PC-3 (cell line): ENCODE measurements around the gene FLNB. TPM values are rescaled to one million over a fixed set of nuclear protein-coding genes. Genes with fewer than 3 reads are reported as not detected.
A peak's percentile ranks its signal among the peaks of the same experiment; 100 is the strongest.

Source experiments
- ATAC-seq: fragments of 200-7000 bp; cut with Tn5 transposase; 2 replicates; pipeline ENCODE4 v1.9.1; 2020; ENCODE audit warnings: mild to moderate bottlenecking, moderate library complexity
- BruUV-seq: library from RNA; stranded (reverse); fragments of 400-500 nt; replicated peaks from 2 replicates; lab custom pipeline; 2021; lab: Mats Ljungman, UMichigan
- CTCF ChIA-PET: fragments of 300-600 bp; sonication (Branson Sonifier 250); formaldehyde crosslinking; loops from one replicate; lab custom pipeline; 2022; ENCODE audit warnings: antibody characterized with exemption; lab: Charles Lee
- POLR2A ChIA-PET: fragments of 300-600 bp; sonication (Branson Sonifier 250); formaldehyde crosslinking; loops from one replicate; lab custom pipeline; 2022; ENCODE audit warnings: antibody characterized with exemption; ENCODE audit not compliant: unreplicated experiment; lab: Charles Lee
- DNase-seq: peaks from one replicate; pipeline ENCODE4 v3.0.0-alpha.2; 2015
- H2AFZ ChIP-seq: fragments of 300-600 bp; sonication (generic); 2 replicates; pipeline ENCODE4 v1.6.0; 2016; ENCODE audit warnings: antibody characterized with exemption, low read length
- H3F3A ChIP-seq: fragments of 300-600 bp; sonication (generic); one replicate; pipeline ENCODE4 v1.6.0; 2017; ENCODE audit warnings: antibody characterized with exemption, low read length, control low read depth, mild to moderate bottlenecking; ENCODE audit not compliant: unreplicated experiment
- H3K27ac ChIP-seq: fragments of 300-600 bp; sonication (generic); 2 replicates; pipeline ENCODE4 v1.5.1; 2016; ENCODE audit warnings: mild to moderate bottlenecking, low read length
- H3K27me3 ChIP-seq: fragments of 300-600 bp; sonication (generic); 2 replicates; pipeline ENCODE4 v1.6.1; 2016; ENCODE audit warnings: low read length, mixed read lengths
- H3K36me3 ChIP-seq: fragments of 300-600 bp; sonication (generic); 2 replicates; pipeline ENCODE4 v1.6.1; 2016; ENCODE audit warnings: low read depth, mixed run types, low read length, mixed read lengths
- H3K4me1 ChIP-seq: fragments of 300-600 bp; sonication (generic); 2 replicates; pipeline ENCODE4 v1.5.1; 2016; ENCODE audit warnings: low read length; ENCODE audit not compliant: insufficient read depth
- H3K4me2 ChIP-seq: fragments of 300-600 bp; sonication (generic); 2 replicates; pipeline ENCODE4 v1.6.0; 2016; ENCODE audit warnings: low read length
- H3K4me3 ChIP-seq: fragments of 300-600 bp; sonication (generic); 2 replicates; pipeline ENCODE4 v1.5.1; 2016; ENCODE audit warnings: mild to moderate bottlenecking, low read length, mixed read lengths
- H3K79me2 ChIP-seq: fragments of 300-600 bp; sonication (generic); 2 replicates; pipeline ENCODE4 v1.6.1; 2017; ENCODE audit warnings: low read length, mixed read lengths
- H3K9ac ChIP-seq: fragments of 300-600 bp; sonication (generic); 2 replicates; pipeline ENCODE4 v1.6.0; 2016; ENCODE audit warnings: mild to moderate bottlenecking, low read length
- H3K9me2 ChIP-seq: fragments of 300-600 bp; sonication (generic); replicated peaks from 2 replicates; pipeline ENCODE4 v1.6.1; 2016; ENCODE audit warnings: mixed run types, low read length, mixed read lengths
- H3K9me3 ChIP-seq: fragments of 300-600 bp; sonication (generic); 2 replicates; pipeline ENCODE4 v1.6.1; 2016; ENCODE audit warnings: low read length, mixed read lengths
- H4K20me1 ChIP-seq: fragments of 300-600 bp; sonication (generic); 2 replicates; pipeline ENCODE4 v1.6.1; 2016; ENCODE audit warnings: low read length, mixed read lengths
- CTCF ChIP-seq: fragments of 300-600 bp; sonication (generic); conservative IDR thresholded peaks from 2 replicates; pipeline ENCODE4 v1.5.1; 2017; ENCODE audit warnings: antibody characterized with exemption, low read depth, mild to moderate bottlenecking, low read length
- EZH2 ChIP-seq: fragments of 300-600 bp; sonication (generic); IDR thresholded peaks from one replicate; pipeline ENCODE4 v1.6.1; 2017; ENCODE audit warnings: antibody characterized with exemption, mild to moderate bottlenecking, low read length; ENCODE audit not compliant: unreplicated experiment
- EZH2phosphoT487 ChIP-seq: fragments of 300-600 bp; sonication (generic); IDR thresholded peaks from 2 replicates; pipeline ENCODE4 v1.6.1; 2018; ENCODE audit warnings: mild to moderate bottlenecking, antibody characterized with exemption, low read length, borderline replicate concordance
- intact Hi-C: fragments of 100-400 bp; cut with micrococcal nuclease; formaldehyde crosslinking; loops from 2 replicates; pipeline ENCODE4 v1.9.0; 2023
- total RNA-seq: library from RNA; depleted of rRNA; stranded (reverse); fragments of >200 nt; gene quantifications from 2 replicates; pipeline ENCODE4 v1.2.3, GENCODE V29; 2014

Gene FLNB
- total RNA-seq, 1 experiment from 2014 or later: 505 TPM

DNA sequence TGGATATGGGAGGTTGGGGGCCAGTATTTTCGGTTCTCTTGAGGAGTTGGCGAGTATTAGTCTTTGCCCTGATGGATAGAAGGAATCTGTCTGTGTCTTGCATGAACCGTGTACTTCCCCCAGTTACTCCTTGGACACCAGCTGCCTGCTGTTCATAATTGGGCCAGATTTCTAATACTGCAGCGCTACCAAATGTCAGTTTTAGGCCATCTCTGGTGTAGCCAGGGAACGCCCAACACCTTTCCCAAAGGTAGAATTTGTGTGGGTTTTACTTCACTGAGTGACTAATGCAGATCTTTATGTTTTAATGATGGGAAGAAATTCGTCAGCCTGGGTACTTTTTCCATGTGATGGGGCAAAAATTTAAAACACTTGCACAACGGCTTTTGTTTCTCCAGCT is 18.4 kb downstream of the FLNB start:
- DNase-seq: peak; percentile 80
- Histone ChIP-seq H3K4me3 (peak overlapping the region; percentile 8; the same call in 1 of the 2 replicates), H4K20me1 (peaks cover 63% of the 10 kb centered on the region), H3K4me1 (peaks cover 60% of the 10 kb centered on the region), H3K4me2 (peak overlapping the region; percentile 57), H2AFZ (no peak overlapping the region), H3K27me3 (no peaks in the 10 kb centered on the region), H3F3A (no peaks in the 10 kb centered on the region), H3K9ac (peak overlapping the region; percentile 62), H3K9me3 (no peaks in the 10 kb centered on the region), H3K27ac (peak overlapping the region; percentile 82), H3K9me2 (no peaks in the 10 kb centered on the region), H3K36me3 (peaks cover 4% of the 10 kb centered on the region; the same call in 1 of the 2 replicates), H3K79me2 (peaks cover 100% of the 10 kb centered on the region)
- CTCF ChIA-PET: interaction anchor here (0.7 to 1.0 kb wide), 3 partner anchors 9 to 151 kb away, joined by 3 to 4 read pairs (median 4); no protein-coding TSS in a partner anchor
- POLR2A ChIA-PET: interaction anchor here (0.7 kb wide), 1 partner anchor 22 kb away, joined by 6 read pairs; no protein-coding TSS in a partner anchor
- intact Hi-C loops: loop anchor here (2.0 kb wide), 1 partner anchor 16 kb away; no protein-coding TSS in a partner anchor
- peak; percentile 55 for TF ChIP-seq CTCF
- no peak for TF ChIP-seq EZH2
- BruUV-seq: no TSS peak
- ATAC-seq: peak; percentile 48

DNA sequence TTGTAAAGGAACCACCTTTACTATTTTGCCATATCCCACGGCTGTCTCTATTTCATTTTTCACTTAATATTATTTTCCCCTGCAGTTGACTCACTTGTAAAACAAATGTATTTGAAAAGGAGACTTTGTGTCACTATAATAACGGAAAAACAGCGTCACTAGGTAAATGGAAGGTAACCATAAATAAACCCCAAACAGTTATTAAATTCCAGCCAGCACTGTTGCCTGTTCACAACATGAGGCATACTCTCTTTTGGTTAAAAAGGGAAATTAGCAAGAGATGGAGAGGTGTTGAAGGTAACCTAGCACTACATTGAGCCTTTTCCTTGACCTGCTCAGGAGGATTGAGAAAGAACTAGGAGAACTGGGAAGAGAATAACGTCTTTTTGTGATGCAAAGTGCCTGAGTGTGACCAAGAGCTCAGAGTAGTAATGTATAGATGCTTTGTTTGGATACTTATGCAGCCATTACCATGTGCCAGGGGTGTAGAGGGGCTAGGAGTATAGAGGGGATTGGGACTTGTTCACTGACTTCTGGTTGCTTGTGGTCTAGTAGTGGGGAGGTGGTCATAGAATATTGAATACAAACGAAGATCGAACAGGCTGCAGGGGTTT is 19.6 kb downstream of the FLNB start:
- H3K9me2 ChIP-seq: no peaks in the 10 kb centered on the region
- H3K27ac ChIP-seq: peak overlapping the region; percentile 82
- ATAC-seq (peak; percentile 14), DNase-seq (peak; percentile 53)
- TSS peak; percentile 12 for BruUV-seq
- peak overlapping the region; percentile 62 for H3K9ac ChIP-seq
- no peak overlapping the region for H2AFZ ChIP-seq
- peaks cover 63% of the 10 kb centered on the region for H4K20me1 ChIP-seq
- H3K27me3 ChIP-seq: no peaks in the 10 kb centered on the region
- TF ChIP-seq EZH2 (no peak), EZH2phosphoT487 (no peak), CTCF (no peak)
- intact Hi-C loops: loop anchor here (2.0 kb wide), 1 partner anchor 17 kb away; no protein-coding TSS in a partner anchor
- ChIA-PET CTCF (no interaction called here), POLR2A (no interaction called here)
- peaks cover 100% of the 10 kb centered on the region for H3K79me2 ChIP-seq
- no peaks in the 10 kb centered on the region for H3F3A ChIP-seq
- H3K4me2 ChIP-seq: peak overlapping the region; percentile 23; the same call in 1 of the 2 replicates
- H3K4me1 ChIP-seq: peaks cover 51% of the 10 kb centered on the region
- H3K9me3 ChIP-seq: no peaks in the 10 kb centered on the region
- H3K36me3 ChIP-seq: peaks cover 6% of the 10 kb centered on the region; the same call in 1 of the 2 replicates
- no peak overlapping the region for H3K4me3 ChIP-seq

- H3K9me3 ChIP-seq: no peaks in the 10 kb centered on the region
- H3K79me2 ChIP-seq: peaks cover 100% of the 10 kb centered on the region
- no peak for ATAC-seq
- no peaks in the 10 kb centered on the region for H3K9me2 ChIP-seq
- peaks cover 58% of the 10 kb centered on the region for H4K20me1 ChIP-seq
- intact Hi-C loops: no loop called here
- no peak overlapping the region for H3K9ac ChIP-seq
- peaks cover 41% of the 10 kb centered on the region for H3K4me1 ChIP-seq
- peak; percentile 26 for DNase-seq
- no TSS peak for BruUV-seq
- no peaks in the 10 kb centered on the region for H3F3A ChIP-seq
- no peak overlapping the region for H3K4me2 ChIP-seq
- no peak overlapping the region for H3K4me3 ChIP-seq
- POLR2A ChIA-PET: interaction anchor here (0.6 kb wide), 1 partner anchor 20 kb away, joined by 9 read pairs; no protein-coding TSS in a partner anchor
- peaks cover 6% of the 10 kb centered on the region; the same call in 1 of the 2 replicates for H3K36me3 ChIP-seq
- H3K27me3 ChIP-seq: no peaks in the 10 kb centered on the region
- H3K27ac ChIP-seq: peak overlapping the region; percentile 9; the same call in 1 of the 2 replicates
- H2AFZ ChIP-seq: no peak overlapping the region
- CTCF ChIA-PET: interaction anchor here (0.7 kb wide), 1 partner anchor 9 kb away, joined by 7 read pairs; no protein-coding TSS in a partner anchor
- no peak for TF ChIP-seq EZH2phosphoT487
- TF ChIP-seq EZH2: no peak
- TF ChIP-seq CTCF: no peak
These were observed 20.7 kb downstream of the FLNB start for GRCh38 chr3:58028902-58029301.
